Keratinocyte (primary cell): ENCODE data around the gene AK2. TPM values are rescaled to one million over a fixed set of nuclear protein-coding genes. Genes with fewer than 3 reads are reported as not detected.

Experiments used
- DNase-seq: peaks from one replicate; pipeline ENCODE4 v3.0.0-alpha.2; 2011; ENCODE audit warnings: low read depth, missing footprints, low spot score
- FAIRE-seq: peaks from 2 replicates; lab custom pipeline; 2011; peaks lifted over from hg19 to GRCh38; lab: Jason Lieb, UNC
- H2AFZ ChIP-seq: 2 replicates; pipeline ENCODE4 v1.6.0; 2012; ENCODE audit warnings: low read length, control low read depth, inconsistent platforms; ENCODE audit not compliant: control insufficient read depth
- H3K27ac ChIP-seq: 2 replicates; pipeline ENCODE4 v1.5.1; 2011; ENCODE audit warnings: low read length; ENCODE audit not compliant: control insufficient read depth, insufficient read depth
- H3K27me3 ChIP-seq: 3 replicates; pipeline ENCODE4 v1.6.0; 2011; ENCODE audit warnings: low read length; ENCODE audit not compliant: control insufficient read depth, insufficient read depth; ENCODE audit errors: extremely low read depth
- H3K36me3 ChIP-seq, 2 experiments: 2 replicates in 1 of 2; 3 replicates in 1 of 2; pipeline ENCODE4 v1.5.1; 2011; ENCODE audit warnings: low read length in 2 of 2, mild to moderate bottlenecking in 1 of 2; ENCODE audit not compliant: control insufficient read depth in 2 of 2, insufficient read depth in 2 of 2; ENCODE audit errors: extremely low read depth in 1 of 2
- H3K4me1 ChIP-seq: 3 replicates; pipeline ENCODE4 v1.5.1; 2011; ENCODE audit warnings: low read length; ENCODE audit not compliant: control insufficient read depth, insufficient read depth; ENCODE audit errors: extremely low read depth
- H3K4me2 ChIP-seq: 3 replicates; pipeline ENCODE4 v1.6.0; 2011; ENCODE audit warnings: low read depth, low read length; ENCODE audit not compliant: control insufficient read depth, insufficient read depth; ENCODE audit errors: extremely low read depth
- H3K4me3 ChIP-seq, 3 experiments: fragments of 200-600 bp in 1 of 3; sonication (generic) in 1 of 3; 2 replicates in 2 of 3; 3 replicates in 1 of 3; pipeline ENCODE4 v1.5.1; 2011 to 2016; ENCODE audit warnings: low read length in 3 of 3, mild to moderate bottlenecking in 3 of 3, control low read depth in 2 of 3, inconsistent platforms in 1 of 3, low read depth in 1 of 3, mixed read lengths in 1 of 3, mixed run types in 1 of 3, moderate library complexity in 1 of 3; ENCODE audit not compliant: control insufficient read depth in 2 of 3, insufficient read depth in 2 of 3; ENCODE audit errors: extremely low read depth in 1 of 3
- H3K79me2 ChIP-seq: 2 replicates; pipeline ENCODE4 v1.6.0; 2012; ENCODE audit warnings: low read length; ENCODE audit not compliant: control insufficient read depth, insufficient read depth
- H3K9ac ChIP-seq: 3 replicates; pipeline ENCODE4 v1.6.0; 2011; ENCODE audit warnings: low read length; ENCODE audit not compliant: control insufficient read depth, insufficient read depth; ENCODE audit errors: extremely low read depth
- H3K9me1 ChIP-seq: 3 replicates; pipeline ENCODE4 v1.6.0; 2011; ENCODE audit warnings: low read length; ENCODE audit not compliant: control insufficient read depth, insufficient read depth; ENCODE audit errors: extremely low read depth
- H3K9me3 ChIP-seq: 2 replicates; pipeline ENCODE4 v1.5.1; 2012; ENCODE audit warnings: low read depth, low read length; ENCODE audit not compliant: control insufficient read depth
- H4K20me1 ChIP-seq: 3 replicates; pipeline ENCODE4 v1.6.0; 2011; ENCODE audit warnings: low read length; ENCODE audit not compliant: control insufficient read depth, insufficient read depth; ENCODE audit errors: extremely low read depth
- EZH2 ChIP-seq: IDR thresholded peaks from one replicate; pipeline ENCODE4 v1.6.1; 2012; ENCODE audit warnings: inconsistent platforms, mild to moderate bottlenecking, low read length, moderate library complexity
- dilution Hi-C: fragments of 300-500 bp; cut with MboI; formaldehyde crosslinking; loops from one replicate; pipeline ENCODE4 v1.7.0; 2020; ENCODE audit warnings: low sequenced_read_pairs; ENCODE audit not compliant: extremely low pct_ligation_motif_present
- polyA plus RNA-seq, 5 experiments: library from polyadenylated mRNA; depleted of rRNA in 3 of 5; stranded (reverse) in 3 of 5; stranded (forward) in 1 of 5; unstranded in 1 of 5; fragments of >200 nt; gene quantifications; 1 replicate in 1 of 5; 2 replicates in 3 of 5; 3 replicates in 1 of 5; pipeline versions ENCODE4 v1.2.1 to v1.2.3, GENCODE V29; 2011 to 2012; ENCODE audit warnings: missing spikeins in 2 of 5, low read depth in 1 of 5, low replicate concordance in 1 of 5
- TF ChIP-seq, protein P1 (sequence below), 3 experiments: IDR thresholded peaks in 1 of 3; conservative IDR thresholded peaks in 1 of 3; optimal IDR thresholded peaks in 1 of 3; 2 replicates in 2 of 3; 3 replicates in 1 of 3; pipeline versions ENCODE3 to v1.5.1; 2011; ENCODE audit warnings: low read length in 3 of 3, mild to moderate bottlenecking in 3 of 3, moderate library complexity in 2 of 3, control low read depth in 1 of 3, inconsistent platforms in 1 of 3; ENCODE audit not compliant: insufficient read depth in 2 of 3; ENCODE audit errors: extremely low read depth in 1 of 3

AK2 gene
- polyA plus RNA-seq, 1 donor (not counting 4 experiments of a cell fraction or from before 2014, with no cell fraction given): 258 TPM

DNA sequence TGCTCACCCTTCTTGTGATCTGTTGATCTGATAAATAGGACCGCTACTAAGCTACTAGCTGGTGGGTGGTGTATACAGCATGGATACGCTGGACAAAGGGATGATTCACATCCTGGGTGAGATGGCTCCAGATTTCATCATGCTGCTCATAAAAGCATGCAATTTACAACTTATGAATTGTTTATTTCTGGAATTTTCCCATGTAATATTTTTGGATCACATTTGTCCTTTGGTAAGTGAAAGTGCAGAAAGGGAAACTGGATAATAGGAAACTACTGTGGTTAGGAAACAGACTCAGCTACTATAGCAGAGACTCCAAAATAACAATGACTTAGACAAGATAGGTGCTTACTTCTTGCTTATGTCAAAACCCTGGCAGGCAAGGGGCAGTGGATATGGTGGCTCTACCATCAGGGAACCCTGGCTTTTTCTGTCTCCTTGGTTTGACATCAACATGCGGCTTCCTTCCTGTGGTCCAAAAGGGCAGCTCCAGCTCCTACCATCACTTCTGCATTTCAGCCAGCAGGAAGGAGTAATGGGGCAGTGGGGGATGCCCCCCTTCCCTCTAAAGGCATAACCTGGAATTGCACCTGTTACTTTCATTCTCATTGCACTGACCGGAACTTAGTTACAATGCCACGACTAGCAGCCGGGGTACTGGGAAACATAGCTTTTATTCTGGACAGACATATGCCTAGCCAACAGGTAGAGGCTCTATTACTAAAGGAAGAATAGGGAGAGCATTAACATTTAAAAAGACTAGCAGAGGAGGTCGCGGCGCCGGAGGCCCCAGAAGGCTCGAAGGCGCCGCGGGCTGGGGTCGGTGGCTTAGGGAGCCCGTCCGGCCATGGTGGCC, 13.8 kb upstream of the AK2 start:
- Histone ChIP-seq H3K9me3 (no peaks in the 10 kb centered on the region), H2AFZ (no peak overlapping the region), H4K20me1 (no peaks in the 10 kb centered on the region), H3K27me3 (no peaks in the 10 kb centered on the region), H3K9ac (peak overlapping the region; percentile 71), H3K4me3 (no peak overlapping the region), H3K79me2 (no peaks in the 10 kb centered on the region), H3K27ac (peak overlapping the region; percentile 99), H3K9me1 (no peaks in the 10 kb centered on the region), H3K36me3 (no peaks in the 10 kb centered on the region), H3K4me1 (peaks cover 29% of the 10 kb centered on the region), H3K4me2 (peak overlapping the region; percentile 63)
- TF ChIP-seq EZH2: no peak
- TF ChIP-seq, protein P1, sequence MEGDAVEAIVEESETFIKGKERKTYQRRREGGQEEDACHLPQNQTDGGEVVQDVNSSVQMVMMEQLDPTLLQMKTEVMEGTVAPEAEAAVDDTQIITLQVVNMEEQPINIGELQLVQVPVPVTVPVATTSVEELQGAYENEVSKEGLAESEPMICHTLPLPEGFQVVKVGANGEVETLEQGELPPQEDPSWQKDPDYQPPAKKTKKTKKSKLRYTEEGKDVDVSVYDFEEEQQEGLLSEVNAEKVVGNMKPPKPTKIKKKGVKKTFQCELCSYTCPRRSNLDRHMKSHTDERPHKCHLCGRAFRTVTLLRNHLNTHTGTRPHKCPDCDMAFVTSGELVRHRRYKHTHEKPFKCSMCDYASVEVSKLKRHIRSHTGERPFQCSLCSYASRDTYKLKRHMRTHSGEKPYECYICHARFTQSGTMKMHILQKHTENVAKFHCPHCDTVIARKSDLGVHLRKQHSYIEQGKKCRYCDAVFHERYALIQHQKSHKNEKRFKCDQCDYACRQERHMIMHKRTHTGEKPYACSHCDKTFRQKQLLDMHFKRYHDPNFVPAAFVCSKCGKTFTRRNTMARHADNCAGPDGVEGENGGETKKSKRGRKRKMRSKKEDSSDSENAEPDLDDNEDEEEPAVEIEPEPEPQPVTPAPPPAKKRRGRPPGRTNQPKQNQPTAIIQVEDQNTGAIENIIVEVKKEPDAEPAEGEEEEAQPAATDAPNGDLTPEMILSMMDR (optimal IDR thresholded peaks at IDR 0.05 in 1 of 3, IDR thresholded peaks at IDR 0.05 in 1 of 3, conservative IDR thresholded peaks at IDR 0.05 in 1 of 3; ENCODE audit: extremely low read depth in 1 of 3, insufficient read depth in 2 of 3, low read length in 3 of 3): peak; percentile 25 to 62 (median 44)
- FAIRE-seq (peak; percentile 100), DNase-seq (no peak)
- dilution Hi-C loops: no loop called here

GRCh38 chr1:33049371-33049770, 12.7 kb upstream of the AK2 start:
- dilution Hi-C loops: no loop called here
- TF ChIP-seq, protein P1 (optimal IDR thresholded peaks at IDR 0.05 in 1 of 3, IDR thresholded peaks at IDR 0.05 in 1 of 3, conservative IDR thresholded peaks at IDR 0.05 in 1 of 3; ENCODE audit: extremely low read depth in 1 of 3, insufficient read depth in 2 of 3, low read length in 3 of 3): no peak
- no peak for TF ChIP-seq EZH2
- Histone ChIP-seq H2AFZ (no peak overlapping the region), H3K4me1 (peaks cover 29% of the 10 kb centered on the region), H3K36me3 (no peaks in the 10 kb centered on the region), H3K9ac (no peak overlapping the region), H3K79me2 (no peaks in the 10 kb centered on the region), H3K9me3 (no peaks in the 10 kb centered on the region), H4K20me1 (no peaks in the 10 kb centered on the region), H3K27ac (peak overlapping the region; percentile 99), H3K4me2 (no peak overlapping the region), H3K9me1 (no peaks in the 10 kb centered on the region), H3K27me3 (no peaks in the 10 kb centered on the region), H3K4me3 (no peak overlapping the region)
- FAIRE-seq (no peak), DNase-seq (no peak)
